ENCODE measurements around the gene ARID5A.

- no peak for TF ChIP-seq POLR2A (IDR thresholded peaks at IDR 0.05; ENCODE audit: low read length)
- no peak for TF ChIP-seq GATA1 (IDR thresholded peaks at IDR 0.05; ENCODE audit: low read depth, low read length)
Measured at GRCh38 chr2:96520231-96520630, 16.3 kb upstream of the ARID5A start.
